Kidney epithelial cell (primary cell): ENCODE measurements around the gene ZNF768. TPM values are rescaled to one million over a fixed set of nuclear protein-coding genes. Genes with fewer than 3 reads are reported as not detected.
"Not testable (repeated sequence)": the region's sequence is repeated elsewhere in the genome, so short reads cannot be mapped to it uniquely, and the experiment has no call there.

Source experiments
- DNase-seq: peaks from one replicate; pipeline ENCODE4 v3.0.0-alpha.2; 2010; ENCODE audit warnings: low read depth
- H3K27me3 ChIP-seq: 2 replicates; pipeline ENCODE4 v1.6.0; 2011; ENCODE audit warnings: low read length; ENCODE audit not compliant: control insufficient read depth, insufficient read depth
- H3K36me3 ChIP-seq: 2 replicates; pipeline ENCODE4 v1.5.1; 2011; ENCODE audit warnings: low read length; ENCODE audit not compliant: control insufficient read depth, insufficient read depth
- H3K4me3 ChIP-seq: 2 replicates; pipeline ENCODE4 v1.5.1; 2011; ENCODE audit warnings: low read depth, mild to moderate bottlenecking, control low read depth, low read length
- CTCF ChIP-seq: IDR thresholded peaks from 2 replicates; pipeline ENCODE4 v1.5.1; 2011; ENCODE audit warnings: mild to moderate bottlenecking, moderate library complexity, low read length, control low read depth, inconsistent platforms; ENCODE audit not compliant: insufficient read depth, poor library complexity, severe bottlenecking
- total RNA-seq: library from RNA; depleted of rRNA; stranded (reverse); fragments of >200 nt; gene quantifications from 2 replicates; pipeline ENCODE4 v1.2.3, GENCODE V29; 2015

The ZNF768 gene
- total RNA-seq, 1 donor from 2014 or later: 59.5 TPM

- no peak for TF ChIP-seq CTCF
- Histone ChIP-seq H3K36me3 (no peaks in the 10 kb centered on the region), H3K4me3 (peak overlapping the region; percentile 66), H3K27me3 (no peaks in the 10 kb centered on the region)
- DNase-seq: no peak
Measured at GRCh38 chr16:30525844-30526136, 576 bp downstream of the ZNF768 start.

DNA sequence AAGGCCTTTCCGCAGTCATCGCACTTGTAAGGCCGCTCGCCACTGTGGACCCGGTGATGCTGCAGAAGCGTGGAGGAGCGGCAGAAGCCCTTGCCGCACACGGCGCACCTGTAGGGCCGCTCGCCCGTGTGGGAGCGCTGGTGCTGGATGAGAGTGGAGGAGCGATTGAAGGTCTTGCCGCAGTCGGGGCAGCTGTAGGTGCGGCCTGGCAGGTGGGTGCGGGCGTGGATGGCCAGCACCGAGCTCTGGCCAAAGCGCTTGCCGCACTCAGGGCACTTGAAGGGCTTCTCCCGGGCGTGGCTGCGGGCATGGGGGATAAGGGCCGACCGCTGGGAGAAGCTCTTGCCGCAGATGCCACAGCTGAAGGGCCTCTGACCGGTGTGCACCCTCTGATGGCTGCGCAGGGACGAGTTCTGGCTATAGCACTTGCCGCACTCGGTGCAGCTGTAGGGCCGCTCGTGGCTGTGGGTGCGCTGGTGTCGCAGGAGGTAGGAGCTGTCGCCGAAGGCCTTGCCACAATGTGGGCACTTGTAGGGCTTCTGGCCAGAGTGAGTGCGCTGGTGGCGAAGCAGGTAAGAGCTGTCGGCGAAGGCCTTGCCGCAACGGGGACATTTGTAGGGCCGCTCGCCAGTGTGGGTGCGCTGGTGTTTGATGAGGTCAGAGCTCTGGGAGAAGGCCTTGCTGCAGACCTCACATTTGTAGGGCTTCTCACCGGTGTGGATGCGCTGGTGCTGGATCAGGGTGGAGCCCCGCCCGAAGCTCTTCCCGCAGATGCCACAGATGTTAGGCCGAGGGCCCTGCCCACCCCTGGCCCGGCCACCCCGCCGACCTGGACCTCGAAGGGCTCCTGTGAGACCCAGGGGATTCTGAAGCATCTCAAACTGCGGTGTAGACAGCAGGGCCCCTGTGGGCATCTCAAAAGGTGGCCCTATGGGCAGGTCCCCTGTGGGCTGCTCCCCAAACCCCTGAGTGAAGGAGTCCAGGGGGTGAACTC is 1.5 kb downstream of the ZNF768 start:
- Histone ChIP-seq H3K36me3 (no peaks in the 10 kb centered on the region), H3K27me3 (no peaks in the 10 kb centered on the region), H3K4me3 (no peak overlapping the region)
- no peak for TF ChIP-seq CTCF
- no peak for DNase-seq

GRCh38 chr16:30523768-30524574 is 2.4 kb downstream of the ZNF768 start:
- Histone ChIP-seq H3K36me3 (no peaks in the 10 kb centered on the region), H3K27me3 (no peaks in the 10 kb centered on the region), H3K4me3 (no peak overlapping the region)
- DNase-seq: no peak
- TF ChIP-seq CTCF: no peak

- not testable (repeated sequence) for DNase-seq, H3K4me3 ChIP-seq, H3K36me3 ChIP-seq, H3K27me3 ChIP-seq
Measured at GRCh38 chr16:30522702-30523463, 3.5 kb downstream of the ZNF768 start.

DNA sequence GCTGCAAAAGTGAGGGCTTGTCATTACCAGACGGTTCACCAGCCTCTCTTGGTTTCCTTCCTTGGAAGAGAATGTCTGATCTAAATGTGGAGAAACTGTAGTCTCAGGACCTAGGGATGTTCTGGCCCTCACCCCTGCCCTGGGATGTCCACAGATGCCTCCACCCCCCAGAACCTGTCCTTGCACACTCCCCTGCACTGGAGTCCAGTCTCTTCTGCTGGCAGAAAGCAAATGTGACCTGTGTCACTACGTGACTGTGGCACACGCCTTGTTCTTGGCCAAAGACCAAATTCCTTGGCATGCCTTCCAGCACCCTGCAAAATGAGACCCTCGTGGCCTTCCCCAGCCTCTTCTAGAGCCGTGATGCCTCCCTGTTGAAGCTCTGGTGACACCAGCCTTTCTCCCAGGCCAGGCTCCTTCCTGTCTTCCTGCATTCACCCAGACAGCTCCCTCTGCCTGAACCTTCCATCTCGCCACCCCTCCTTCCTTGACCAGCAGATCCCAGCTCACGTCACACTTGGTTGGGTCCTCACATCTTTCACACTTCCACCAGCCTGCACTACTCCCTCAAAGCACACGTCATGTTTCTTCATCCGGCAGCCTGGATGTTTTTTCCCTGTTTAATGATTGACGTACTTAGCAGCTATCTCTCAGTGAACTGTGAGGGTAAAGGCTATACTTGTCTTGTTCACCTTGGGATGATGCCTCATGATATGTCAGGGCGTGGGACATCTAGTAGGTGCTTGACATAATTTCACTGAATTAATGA is 4.3 kb downstream of the ZNF768 start:
- Histone ChIP-seq H3K27me3 (no peaks in the 10 kb centered on the region), H3K36me3 (no peaks in the 10 kb centered on the region), H3K4me3 (no peak overlapping the region)
- DNase-seq: peak; percentile 55
- TF ChIP-seq CTCF: no peak
